HepG2 (cell line): ENCODE measurements around the gene NDC1.

Source experiments
- CTCF ChIP-seq: sonication (generic); formaldehyde crosslinking; IDR thresholded peaks from 2 replicates; pipeline ENCODE4 v1.5.0; 2020; ENCODE audit warnings: mild to moderate bottlenecking, missing genetic modification reagents, moderate library complexity
- KDM5A ChIP-seq: fragments of 200-600 bp; sonication (generic); IDR thresholded peaks from 2 replicates; pipeline ENCODE4 v1.7.0; 2018; ENCODE audit warnings: antibody characterized with exemption, mild to moderate bottlenecking, low read length, borderline replicate concordance
- RELA ChIP-seq: sonication (generic); formaldehyde crosslinking; IDR thresholded peaks from 2 replicates; pipeline ENCODE4 v1.4.0; 2020; ENCODE audit warnings: missing genetic modification reagents
- TIGD3 ChIP-seq: sonication (generic); formaldehyde crosslinking; IDR thresholded peaks from 2 replicates; pipeline ENCODE4 v1.5.1; 2020; ENCODE audit warnings: mild to moderate bottlenecking, missing genetic modification reagents, borderline replicate concordance
- ZBTB33 ChIP-seq: sonication (generic); formaldehyde crosslinking; IDR thresholded peaks from 2 replicates; pipeline ENCODE4 v1.4.0; 2020; ENCODE audit warnings: missing genetic modification reagents
- ZBTB42 ChIP-seq: sonication (generic); formaldehyde crosslinking; IDR thresholded peaks from 2 replicates; pipeline ENCODE4 v1.5.0; 2020; ENCODE audit warnings: mild to moderate bottlenecking, missing genetic modification reagents
- ZFP36 ChIP-seq: fragments of 150-350 bp; IDR thresholded peaks from 2 replicates; pipeline ENCODE4 v1.6.1; 2018; ENCODE audit warnings: borderline replicate concordance, low read length, low read depth; ENCODE audit not compliant: partially characterized antibody
- ZNF263 ChIP-seq: sonication (generic); formaldehyde crosslinking; IDR thresholded peaks from 2 replicates; pipeline ENCODE4 v1.4.0; 2020; ENCODE audit warnings: missing genetic modification reagents
- ZNF513 ChIP-seq: sonication (generic); formaldehyde crosslinking; conservative IDR thresholded peaks from 2 replicates; pipeline ENCODE4 v1.5.0; 2020; ENCODE audit warnings: missing genetic modification reagents

- TF ChIP-seq TIGD3 (no peak), ZBTB33 (CRISPR knock-in tag) (no peak), ZNF263 (CRISPR knock-in tag) (no peak), ZNF513 (no peak), RELA (CRISPR knock-in tag) (no peak), KDM5A (no peak), ZFP36 (no peak), ZBTB42 (CRISPR knock-in tag) (no peak), CTCF (CRISPR knock-in tag) (no peak)
Measured at GRCh38 chr1:53804791-53805505, 33.1 kb downstream of the NDC1 start.
